LHCN-M2 (cell line): ENCODE results near the gene C3orf38. TPM values are rescaled to one million over a fixed set of nuclear protein-coding genes. Genes with fewer than 3 reads are reported as not detected.
A peak's percentile ranks its signal among the peaks of the same experiment; 100 is the strongest.

Experiments used
- DNase-seq: peaks from one replicate; pipeline ENCODE4 v3.0.0-alpha.2; 2012; ENCODE audit warnings: low read depth
- polyA plus RNA-seq: library from polyadenylated mRNA; unstranded; fragments of >200 nt; gene quantifications from one replicate; pipeline ENCODE4 v1.2.1, GENCODE V29; 2012; ENCODE audit warnings: missing spikeins
- total RNA-seq: library from RNA; depleted of rRNA; stranded (reverse); fragments of >200 nt; gene quantifications from 2 replicates; pipeline ENCODE4 v1.2.3, GENCODE V29; 2014; rRNA removed

Gene C3orf38
- total RNA-seq: 29.9 and 34.3 TPM in 2 replicates
- polyA plus RNA-seq: 14.9 TPM

DNA sequence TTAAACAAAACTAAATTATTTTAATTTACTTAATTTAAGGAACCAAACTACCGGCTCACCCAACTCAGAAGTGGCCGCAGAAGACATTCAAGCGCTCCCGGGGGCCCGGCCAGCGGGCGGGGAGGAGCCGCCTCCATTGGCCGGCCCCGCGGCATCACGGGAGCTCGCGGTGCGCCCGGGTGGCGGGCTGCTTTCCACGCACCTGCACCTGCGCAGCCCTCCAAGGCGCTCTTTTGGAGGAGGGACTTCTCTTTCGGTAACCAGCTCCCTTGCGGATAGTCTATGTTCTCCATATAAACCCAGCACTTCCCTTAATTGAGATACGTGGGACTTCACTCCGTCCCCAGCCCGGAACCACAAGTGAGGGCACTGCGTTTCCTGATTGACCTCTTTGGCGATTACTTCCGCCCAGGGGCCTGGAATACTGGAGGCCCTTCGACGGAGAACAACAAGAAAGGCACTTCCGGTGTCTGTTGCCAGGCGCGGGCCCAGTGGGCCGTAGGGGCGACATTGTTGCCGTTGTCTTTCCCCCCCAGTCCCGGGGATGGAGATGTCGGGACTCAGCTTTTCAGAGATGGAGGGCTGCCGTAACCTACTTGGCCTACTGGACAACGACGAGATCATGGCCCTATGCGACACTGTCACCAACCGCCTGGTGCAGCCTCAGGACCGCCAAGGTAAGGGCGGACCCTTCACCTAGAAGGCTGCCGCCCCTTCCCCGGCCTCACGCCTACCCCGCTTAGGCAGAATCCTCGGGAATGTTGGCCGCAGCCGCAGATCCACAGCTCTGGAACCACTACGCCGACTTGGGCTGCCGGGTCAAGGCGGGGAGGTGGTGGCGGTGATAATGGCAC is at the start of gene C3orf38:
Gene C3orf38, plus strand, starts transcription at position 451 of the 854 bp plus-strand sequence. Its CDS starts 94 bp downstream, at position 545.
- DNase-seq: peak; percentile 93

GRCh38 chr3:88101142-88101541 is 48.6 kb upstream of the C3orf38 start:
- no peak for DNase-seq

DNA sequence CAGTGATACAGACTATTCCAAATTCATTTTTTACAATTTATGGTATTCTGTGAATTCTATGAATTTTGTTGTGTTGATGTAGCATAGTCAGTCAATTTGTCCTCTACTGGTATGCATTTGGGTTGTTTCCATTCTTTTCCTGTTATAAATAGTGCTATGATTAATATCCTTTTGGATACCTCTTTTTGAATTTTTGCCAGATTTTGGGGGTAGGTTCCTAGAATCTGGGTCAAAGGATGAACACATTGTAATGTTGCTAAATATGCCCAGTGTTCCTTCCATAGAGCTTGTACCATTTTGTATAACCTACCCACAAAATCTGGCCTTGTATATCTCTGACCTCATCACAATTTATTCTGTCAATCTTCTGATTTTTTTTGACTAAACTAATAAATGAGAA is 44.4 kb upstream of the C3orf38 start:
- DNase-seq: peak; percentile 30

GRCh38 chr3:88112289-88112688 is 37.5 kb upstream of the C3orf38 start:
- no peak for DNase-seq

GRCh38 chr3:88113311-88114162 is 36.2 kb upstream of the C3orf38 start:
- DNase-seq: peak; percentile 78

DNA sequence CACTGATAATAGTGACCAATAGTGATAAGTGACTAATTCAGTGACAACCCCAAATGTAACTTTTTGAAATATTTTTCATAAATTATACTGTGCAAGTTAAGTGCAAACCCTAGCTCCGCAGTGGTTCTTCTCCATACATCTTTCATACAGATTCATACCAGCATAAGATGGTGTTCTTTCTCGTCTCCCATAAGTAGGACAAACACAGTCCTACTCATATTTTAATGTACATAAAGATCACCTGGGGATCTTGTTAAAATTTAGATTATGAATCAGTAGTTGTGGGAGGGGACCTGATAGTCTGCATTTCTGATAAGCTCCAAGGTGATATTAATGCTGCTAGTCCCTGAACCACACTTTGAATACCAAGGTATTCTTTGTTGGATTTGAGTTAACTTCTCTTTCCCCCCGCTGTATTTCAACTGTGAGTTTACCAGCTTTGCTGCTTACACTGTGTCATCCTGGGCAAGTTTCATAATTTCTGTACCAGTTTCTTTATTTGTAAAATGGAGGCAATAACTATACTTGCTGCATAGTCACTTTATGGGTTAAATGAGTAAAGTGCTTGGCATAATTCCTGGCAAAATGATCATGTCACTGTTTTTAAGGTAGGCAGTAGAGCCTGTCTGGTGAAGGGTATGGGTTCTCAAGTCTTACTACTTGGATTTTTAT is 34.7 kb upstream of the C3orf38 start:
- DNase-seq: no peak

GRCh38 chr3:88117683-88118082 is 32.1 kb upstream of the C3orf38 start:
- DNase-seq: no peak

DNA sequence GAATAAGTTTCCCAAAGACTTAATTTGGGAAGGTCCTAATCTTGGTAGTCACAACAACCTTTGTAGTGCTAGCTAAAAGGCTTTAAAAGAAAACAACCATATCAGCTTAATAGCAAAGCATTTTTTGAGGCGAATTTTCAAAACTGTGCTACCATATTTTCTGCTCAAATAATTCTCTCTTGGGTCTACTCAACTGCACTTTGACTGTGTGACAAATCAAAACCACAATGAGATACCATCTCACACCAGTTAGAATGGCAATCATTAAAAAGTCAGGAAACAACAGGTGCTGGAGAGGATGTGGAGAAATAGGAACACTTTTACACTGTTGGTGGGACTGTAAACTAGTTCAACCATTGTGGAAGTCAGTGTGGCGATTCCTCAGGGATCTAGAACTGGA is 31.2 kb upstream of the C3orf38 start:
- peak; percentile 26 for DNase-seq

- DNase-seq: no peak
Observed at GRCh38 chr3:88123526-88123925, 26.2 kb upstream of the C3orf38 start.

DNA sequence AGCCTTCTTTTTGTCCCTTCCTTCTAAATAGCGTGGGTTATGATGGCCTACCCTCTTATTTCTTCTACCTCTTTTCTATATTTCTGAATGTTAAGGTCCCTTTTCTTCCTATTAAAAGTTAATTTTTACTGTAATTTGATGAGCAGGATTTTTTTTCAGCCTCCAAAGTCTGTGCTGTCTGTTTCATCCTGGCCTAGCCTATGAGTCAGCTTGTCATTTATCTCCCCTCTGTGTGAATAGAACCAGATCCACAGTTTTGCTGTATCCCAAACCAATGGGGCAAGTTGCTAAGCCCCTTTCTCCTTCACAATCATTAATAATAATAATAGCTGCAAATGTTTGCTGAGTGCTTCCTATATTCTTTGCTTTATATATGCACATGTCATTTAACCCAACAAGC is 18.1 kb upstream of the C3orf38 start:
- peak; percentile 29 for DNase-seq

GRCh38 chr3:88132894-88133293 is 16.9 kb upstream of the C3orf38 start:
- DNase-seq: peak; percentile 15

DNA sequence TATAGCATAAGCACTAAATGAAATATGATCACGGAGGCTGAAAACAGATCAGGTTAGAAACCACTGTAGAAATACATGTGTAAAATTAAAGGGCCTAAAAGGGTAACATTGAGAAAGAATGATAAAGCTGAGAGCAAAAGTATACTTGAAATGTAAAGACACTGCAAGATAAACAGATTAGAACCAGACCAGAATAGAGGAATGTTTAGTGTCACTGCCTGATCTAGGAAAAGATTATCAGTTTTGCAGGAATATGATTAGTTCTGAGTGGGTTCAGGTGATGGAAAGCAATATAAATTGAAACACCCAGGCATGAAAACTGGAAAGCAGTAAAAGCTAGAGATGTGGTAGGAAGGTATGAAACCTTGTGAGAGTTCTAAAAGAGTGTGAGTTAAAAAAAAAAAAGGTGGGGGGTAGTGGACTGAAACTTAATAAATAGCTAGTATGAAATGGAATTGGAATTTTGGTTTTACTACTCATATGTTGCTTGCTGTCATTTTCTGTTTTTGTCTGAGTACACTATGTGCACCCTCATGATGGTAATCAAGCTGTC is 16.0 kb upstream of the C3orf38 start:
- no peak for DNase-seq

DNA sequence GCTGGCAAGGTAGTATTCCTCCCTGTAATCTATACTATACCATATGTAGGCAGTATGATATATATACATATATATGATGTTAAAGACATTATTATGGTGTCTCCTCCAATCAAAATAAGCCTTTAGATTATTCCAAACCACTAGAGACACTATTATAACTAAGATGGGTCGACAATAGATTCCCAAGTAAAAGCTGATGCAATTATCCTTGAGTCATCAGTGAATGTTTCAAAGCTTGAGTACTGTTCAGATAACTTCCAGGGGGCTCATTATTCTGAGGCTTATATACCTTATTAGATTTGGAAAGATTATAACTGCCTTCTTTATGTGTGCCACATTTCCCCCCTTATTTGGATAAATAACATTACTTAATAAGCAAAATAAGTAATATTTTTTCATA is 11.9 kb upstream of the C3orf38 start:
- peak; percentile 58 for DNase-seq

- DNase-seq: peak; percentile 95
Observed at GRCh38 chr3:88141458-88142083, 8.2 kb upstream of the C3orf38 start.

DNA sequence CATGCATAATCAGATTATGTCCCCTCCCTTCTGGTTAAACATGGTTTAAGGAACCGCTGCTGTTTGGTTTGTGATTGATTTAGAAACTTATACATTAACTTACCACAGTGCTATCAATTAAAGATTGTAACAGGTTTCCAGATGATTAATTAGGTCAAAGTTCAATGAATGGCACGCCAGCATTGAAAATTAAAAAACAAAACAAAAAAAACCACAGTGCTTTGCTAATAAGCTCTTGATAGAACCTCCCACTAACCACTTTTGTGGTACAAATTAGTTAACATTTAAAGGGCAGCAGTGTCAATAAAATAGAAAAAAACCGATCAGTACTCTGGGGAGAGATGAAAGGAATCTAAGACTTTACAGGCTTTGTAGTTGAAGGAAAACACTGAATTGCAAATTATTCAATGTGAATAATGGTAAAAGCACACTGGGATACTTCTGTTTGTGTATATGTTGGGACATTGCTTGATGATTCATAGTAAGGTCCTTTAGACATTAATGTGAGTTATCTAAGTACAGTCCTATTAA is 7.6 kb upstream of the C3orf38 start:
- DNase-seq: peak; percentile 70

DNA sequence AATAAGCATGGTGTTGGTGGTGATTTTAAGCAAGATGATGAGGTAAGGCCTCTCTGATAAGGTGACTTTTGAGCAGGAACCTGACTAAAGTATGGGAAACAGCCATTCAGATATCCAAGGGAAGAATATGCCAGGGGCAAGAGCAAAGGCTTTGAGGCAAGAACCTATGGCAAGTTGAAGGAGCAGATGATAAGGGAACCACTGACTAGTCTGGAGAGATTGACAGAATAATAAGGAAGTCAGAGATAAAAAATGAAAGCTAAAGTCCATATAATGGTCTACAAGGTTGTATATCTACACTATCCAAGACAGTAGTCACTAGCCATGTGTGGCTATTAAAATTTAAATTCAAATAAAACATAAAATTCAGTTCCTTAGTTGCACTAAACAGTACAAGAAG is 2.5 kb upstream of the C3orf38 start:
- DNase-seq: no peak

GRCh38 chr3:88148651-88149050 is 1.1 kb upstream of the C3orf38 start:
- DNase-seq: no peak

GRCh38 chr3:88149101-88149508 is 654 bp upstream of the C3orf38 start:
- DNase-seq: peak; percentile 40

DNA sequence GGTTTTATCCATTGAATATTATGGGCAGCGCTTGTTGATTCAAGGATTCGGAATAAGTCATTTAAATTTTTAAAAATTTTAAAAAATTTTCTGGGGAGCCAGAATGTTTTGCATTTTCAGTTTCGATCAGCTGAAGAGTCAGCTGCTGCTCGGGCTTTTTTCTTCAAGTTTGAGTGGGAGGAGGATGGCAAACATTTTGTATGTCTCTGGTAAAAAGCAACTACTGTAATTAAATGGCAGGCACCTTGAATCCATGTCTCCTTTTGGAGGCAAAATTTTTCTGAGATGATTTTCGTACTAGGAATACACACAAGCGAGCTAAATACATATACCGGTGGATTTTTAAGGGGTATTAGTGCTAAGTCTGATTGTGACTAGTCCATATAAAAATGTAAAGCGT is 612 bp downstream of the C3orf38 start:
- DNase-seq: no peak

- no peak for DNase-seq
Observed at GRCh38 chr3:88150806-88151205, 1.0 kb downstream of the C3orf38 start.

GRCh38 chr3:88151358-88151757 is 1.6 kb downstream of the C3orf38 start:
- peak; percentile 32 for DNase-seq
